ENCODE measurements around the gene FADS1.

DNA sequence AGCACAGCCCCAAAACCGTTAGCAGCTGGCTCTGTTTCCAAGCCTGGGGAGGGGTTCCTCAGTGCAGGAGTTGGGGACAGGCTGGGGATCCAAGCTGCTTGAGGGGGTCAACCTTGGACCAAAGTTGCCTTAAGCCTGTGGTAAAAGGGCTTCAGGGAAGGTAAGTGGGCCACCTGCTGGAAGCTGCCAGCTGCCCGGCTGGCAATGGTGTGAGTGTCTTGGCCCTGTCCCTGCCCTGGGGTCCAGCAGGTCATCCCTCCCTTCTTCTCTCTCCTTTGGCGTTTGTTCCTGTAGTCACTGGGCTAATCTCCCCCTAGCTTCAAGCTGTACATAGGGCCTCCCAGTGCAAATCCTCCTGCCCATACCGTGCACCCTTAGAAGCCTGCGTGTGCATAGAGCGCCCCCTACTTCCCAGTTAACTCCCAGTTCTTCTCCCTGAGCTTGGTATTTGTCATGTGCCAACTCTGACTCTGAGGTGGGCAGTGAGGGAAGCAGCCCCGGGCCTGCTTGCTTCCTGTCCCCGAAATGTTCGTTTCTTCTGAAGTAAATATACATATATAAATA, 28.8 kb downstream of the FADS1 start:
- TF ChIP-seq, protein P1, sequence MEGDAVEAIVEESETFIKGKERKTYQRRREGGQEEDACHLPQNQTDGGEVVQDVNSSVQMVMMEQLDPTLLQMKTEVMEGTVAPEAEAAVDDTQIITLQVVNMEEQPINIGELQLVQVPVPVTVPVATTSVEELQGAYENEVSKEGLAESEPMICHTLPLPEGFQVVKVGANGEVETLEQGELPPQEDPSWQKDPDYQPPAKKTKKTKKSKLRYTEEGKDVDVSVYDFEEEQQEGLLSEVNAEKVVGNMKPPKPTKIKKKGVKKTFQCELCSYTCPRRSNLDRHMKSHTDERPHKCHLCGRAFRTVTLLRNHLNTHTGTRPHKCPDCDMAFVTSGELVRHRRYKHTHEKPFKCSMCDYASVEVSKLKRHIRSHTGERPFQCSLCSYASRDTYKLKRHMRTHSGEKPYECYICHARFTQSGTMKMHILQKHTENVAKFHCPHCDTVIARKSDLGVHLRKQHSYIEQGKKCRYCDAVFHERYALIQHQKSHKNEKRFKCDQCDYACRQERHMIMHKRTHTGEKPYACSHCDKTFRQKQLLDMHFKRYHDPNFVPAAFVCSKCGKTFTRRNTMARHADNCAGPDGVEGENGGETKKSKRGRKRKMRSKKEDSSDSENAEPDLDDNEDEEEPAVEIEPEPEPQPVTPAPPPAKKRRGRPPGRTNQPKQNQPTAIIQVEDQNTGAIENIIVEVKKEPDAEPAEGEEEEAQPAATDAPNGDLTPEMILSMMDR (IDR thresholded peaks at IDR 0.05) = peak in 4 of 6 experiments; percentile 23 to 66 (median 61)
- TF ChIP-seq POLR2A (IDR thresholded peaks at IDR 0.05) = no peak

Data from Peyer's patch (tissue), 4 donors.